Measurements from ENCODE around the gene TLCD2. TPM values are rescaled to one million over a fixed set of nuclear protein-coding genes. Genes with fewer than 3 reads are reported as not detected.

Gene TLCD2
- total and polyA plus RNA-seq, 9 of the 15 experiments (the other 6 are each of a cell fraction or from before 2014, with no cell fraction given) = 0.10 to 0.89 (median 0.58) TPM

DNA sequence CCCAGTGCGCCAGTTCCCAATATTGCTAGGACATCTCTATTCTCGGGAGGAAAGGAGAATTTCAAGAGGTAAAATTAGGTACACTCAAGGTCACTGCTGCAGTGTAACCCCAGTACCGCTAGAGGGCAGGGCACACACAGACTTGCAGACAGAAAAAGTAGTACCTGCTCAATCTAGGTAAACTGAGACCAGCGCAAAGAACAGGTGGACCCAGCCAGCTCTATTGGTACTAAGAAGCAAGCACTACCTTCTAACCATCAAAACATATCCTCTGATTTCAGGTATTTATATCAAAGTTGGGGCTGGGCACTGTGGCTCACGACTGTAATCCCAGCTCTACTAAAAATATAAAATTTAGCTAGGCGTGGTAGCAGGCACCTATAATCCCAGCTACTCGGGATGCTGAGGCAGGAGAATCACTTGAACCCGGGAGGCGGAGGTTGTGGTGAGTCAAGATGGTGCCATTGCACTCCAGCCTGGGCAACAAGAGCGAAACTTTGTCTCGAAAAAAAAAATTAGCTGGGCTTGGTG lies 10.7 kb upstream of the TLCD2 start (continued):
- no peak for TF ChIP-seq ETS1 (conservative IDR thresholded peaks at IDR 0.05; ENCODE audit: control insufficient read depth, low read depth, low read length)
- TF ChIP-seq MLLT1 (IDR thresholded peaks at IDR 0.05) = no peak
- no peak for TF ChIP-seq U2AF1 (optimal IDR thresholded peaks at IDR 0.05; ENCODE audit: low read depth, low read length)
- TF ChIP-seq CBX1 (IDR thresholded peaks at IDR 0.05; ENCODE audit: low read depth) = no peak
- TF ChIP-seq DNMT1 (IDR thresholded peaks at IDR 0.05) = no peak
- no peak for TF ChIP-seq SMAD2 (IDR thresholded peaks at IDR 0.05; ENCODE audit: low read depth, low read length)
- TF ChIP-seq ELF2 (CRISPR knock-in tag; IDR thresholded peaks at IDR 0.05) = no peak
- no peak for TF ChIP-seq POLR2H (tag; IDR thresholded peaks at IDR 0.05; ENCODE audit: low read depth)
- TF ChIP-seq ZBTB49 (CRISPR knock-in tag; IDR thresholded peaks at IDR 0.05; ENCODE audit: borderline replicate concordance) = no peak
- TF ChIP-seq, protein P1, sequence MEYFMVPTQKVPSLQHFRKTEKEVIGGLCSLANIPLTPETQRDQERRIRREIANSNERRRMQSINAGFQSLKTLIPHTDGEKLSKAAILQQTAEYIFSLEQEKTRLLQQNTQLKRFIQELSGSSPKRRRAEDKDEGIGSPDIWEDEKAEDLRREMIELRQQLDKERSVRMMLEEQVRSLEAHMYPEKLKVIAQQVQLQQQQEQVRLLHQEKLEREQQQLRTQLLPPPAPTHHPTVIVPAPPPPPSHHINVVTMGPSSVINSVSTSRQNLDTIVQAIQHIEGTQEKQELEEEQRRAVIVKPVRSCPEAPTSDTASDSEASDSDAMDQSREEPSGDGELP (CRISPR knock-in tag; IDR thresholded peaks at IDR 0.05; ENCODE audit: borderline replicate concordance) = no peak
- no peak for TF ChIP-seq ZNF217 (CRISPR knock-in tag; IDR thresholded peaks at IDR 0.05)
- TF ChIP-seq, protein P2, sequence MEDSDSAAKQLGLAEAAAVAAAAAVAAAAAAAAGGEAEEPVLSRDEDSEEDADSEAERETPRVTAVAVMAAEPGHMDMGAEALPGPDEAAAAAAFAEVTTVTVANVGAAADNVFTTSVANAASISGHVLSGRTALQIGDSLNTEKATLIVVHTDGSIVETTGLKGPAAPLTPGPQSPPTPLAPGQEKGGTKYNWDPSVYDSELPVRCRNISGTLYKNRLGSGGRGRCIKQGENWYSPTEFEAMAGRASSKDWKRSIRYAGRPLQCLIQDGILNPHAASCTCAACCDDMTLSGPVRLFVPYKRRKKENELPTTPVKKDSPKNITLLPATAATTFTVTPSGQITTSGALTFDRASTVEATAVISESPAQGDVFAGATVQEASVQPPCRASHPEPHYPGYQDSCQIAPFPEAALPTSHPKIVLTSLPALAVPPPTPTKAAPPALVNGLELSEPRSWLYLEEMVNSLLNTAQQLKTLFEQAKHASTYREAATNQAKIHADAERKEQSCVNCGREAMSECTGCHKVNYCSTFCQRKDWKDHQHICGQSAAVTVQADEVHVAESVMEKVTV (CRISPR knock-in tag; IDR thresholded peaks at IDR 0.05) = peak; percentile 33; the same call in 1 of the 2 replicates
- 0 out of 2 replicates have a peak, but pooled peaks have one; percentile 8 for TF ChIP-seq NCOR1 (IDR thresholded peaks at IDR 0.05)
- TF ChIP-seq ESRRA (IDR thresholded peaks at IDR 0.05; ENCODE audit: borderline replicate concordance, low read depth) = peak; percentile 90
